Measurements from ENCODE around the gene CERS6. TPM values are rescaled to one million over a fixed set of nuclear protein-coding genes. Genes with fewer than 3 reads are reported as not detected.

Gene CERS6
- total and polyA plus RNA-seq, 4 donors = 4.2 to 20.4 (median 10.1) TPM

DNA sequence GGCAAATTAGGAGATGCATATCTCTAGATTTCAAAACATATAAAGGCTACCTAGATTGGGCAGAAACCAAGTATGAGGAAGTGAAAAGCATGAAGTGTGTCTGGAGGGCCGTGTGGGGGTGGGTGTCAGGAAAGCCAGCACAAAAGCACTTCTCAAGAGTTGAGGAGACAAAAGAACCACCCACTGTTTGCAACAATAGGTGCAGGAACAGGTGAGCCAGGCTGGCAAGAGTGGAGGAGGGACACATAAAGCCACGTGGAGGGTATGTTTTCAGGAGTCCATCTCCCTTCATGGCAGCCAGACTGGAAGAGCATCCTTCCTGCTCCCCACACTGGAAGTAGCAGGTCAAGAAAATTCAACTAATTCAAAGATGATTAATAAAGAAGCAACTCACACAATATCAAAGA is 96.4 kb downstream of the CERS6 start:
- WGBS = 84% methylated on average over 2 of the region's 2 CpGs
- DNase-seq (ENCODE audit: low spot score) = no peak
- H3K9me3 ChIP-seq (ENCODE audit: control insufficient read depth in 4 of 4, low read length in 3 of 4) = no peaks in the 10 kb centered on the region
- H3K27ac ChIP-seq (ENCODE audit: low read depth in 1 of 2, low read length in 2 of 2) = no peak overlapping the region
- H3K4me3 ChIP-seq (ENCODE audit: low read depth in 1 of 3, low read length in 3 of 3) = no peak overlapping the region
- no peaks in the 10 kb centered on the region for H3K27me3 ChIP-seq (ENCODE audit: control insufficient read depth in 4 of 4, insufficient read depth in 4 of 4, low read length in 3 of 4)
- H3K36me3 ChIP-seq (ENCODE audit: control insufficient read depth in 4 of 4, insufficient read depth in 3 of 4, low read depth in 1 of 4, low read length in 3 of 4) = no peaks in the 10 kb centered on the region
- H3K9ac ChIP-seq (ENCODE audit: low read depth in 1 of 2, low read length in 2 of 2) = no peak overlapping the region
- TF ChIP-seq HNF4A (conservative IDR thresholded peaks at IDR 0.05) (no peak), SP1 (IDR thresholded peaks at IDR 0.05) (no peak), CTCF (IDR thresholded peaks at IDR 0.05; ENCODE audit: low read depth, low read length, missing input control) (no peak), JUND (IDR thresholded peaks at IDR 0.05) (no peak), YY1 (IDR thresholded peaks at IDR 0.05) (no peak), EGR1 (IDR thresholded peaks at IDR 0.05; ENCODE audit: low read depth in 2 of 2) (no peak), NR2F2 (IDR thresholded peaks at IDR 0.05) (no peak), REST (IDR thresholded peaks at IDR 0.05) (no peak), RXRA (IDR thresholded peaks at IDR 0.05) (no peak), GABPA (IDR thresholded peaks at IDR 0.05 in 1 of 2, conservative IDR thresholded peaks at IDR 0.05 in 1 of 2) (no peak), FOXA2 (IDR thresholded peaks at IDR 0.05) (no peak)
- TF ChIP-seq, protein P1, sequence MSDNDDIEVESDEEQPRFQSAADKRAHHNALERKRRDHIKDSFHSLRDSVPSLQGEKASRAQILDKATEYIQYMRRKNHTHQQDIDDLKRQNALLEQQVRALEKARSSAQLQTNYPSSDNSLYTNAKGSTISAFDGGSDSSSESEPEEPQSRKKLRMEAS (IDR thresholded peaks at IDR 0.05) = no peak
- H3K4me1 ChIP-seq (ENCODE audit: control insufficient read depth in 4 of 4, insufficient read depth in 4 of 4, low read length in 3 of 4) = no peaks in the 10 kb centered on the region

GRCh38 chr2:168555283-168555682 is 99.2 kb downstream of the CERS6 start:
- 53% methylated on average over 3 of the region's 3 CpGs for WGBS

More at GRCh38 chr2:168555283-168555682, 99.2 kb downstream of the CERS6 start:
- H3K27ac ChIP-seq (ENCODE audit: low read depth in 1 of 2, low read length in 2 of 2) = no peak overlapping the region
- no peak overlapping the region for H3K4me3 ChIP-seq (ENCODE audit: low read depth in 1 of 3, low read length in 3 of 3)
- H3K9ac ChIP-seq (ENCODE audit: low read depth in 1 of 2, low read length in 2 of 2) = no peak overlapping the region
- peaks cover 0 to 5% (median 3%) of the 10 kb centered on the region in 4 donors for H3K4me1 ChIP-seq (ENCODE audit: control insufficient read depth in 4 of 4, insufficient read depth in 4 of 4, low read length in 3 of 4)
- no peaks in the 10 kb centered on the region for H3K9me3 ChIP-seq (ENCODE audit: control insufficient read depth in 4 of 4, low read length in 3 of 4)
- H3K36me3 ChIP-seq (ENCODE audit: control insufficient read depth in 4 of 4, insufficient read depth in 3 of 4, low read depth in 1 of 4, low read length in 3 of 4) = no peaks in the 10 kb centered on the region
- H3K27me3 ChIP-seq (ENCODE audit: control insufficient read depth in 4 of 4, insufficient read depth in 4 of 4, low read length in 3 of 4) = no peaks in the 10 kb centered on the region
- TF ChIP-seq REST (IDR thresholded peaks at IDR 0.05) (no peak), SP1 (IDR thresholded peaks at IDR 0.05) (no peak), EGR1 (IDR thresholded peaks at IDR 0.05; ENCODE audit: low read depth in 2 of 2) (no peak), TAF1 (conservative IDR thresholded peaks at IDR 0.05) (no peak), CTCF (IDR thresholded peaks at IDR 0.05; ENCODE audit: low read depth, low read length, missing input control) (no peak), NR2F2 (IDR thresholded peaks at IDR 0.05) (no peak), FOXA1 (IDR thresholded peaks at IDR 0.05) (no peak), YY1 (IDR thresholded peaks at IDR 0.05) (no peak)
- no peak for DNase-seq (ENCODE audit: low spot score)

Measured in liver (tissue), 9 donors.